Epithelial cell of prostate (primary cell): Measurements from ENCODE around the gene FBXW8.

Experiments
- DNase-seq: peaks from one replicate; pipeline ENCODE4 v3.0.0-alpha.2; 2011; ENCODE audit warnings: low read depth, low spot score
- H3K27ac ChIP-seq: fragments of 450-650 bp; 2 replicates; pipeline ENCODE4 v1.5.1; 2017; ENCODE audit warnings: mild to moderate bottlenecking

FBXW8 gene

GRCh38 chr12:117067016-117067415 is 156.3 kb downstream of the FBXW8 start:
- no peak for DNase-seq
- no peak overlapping the region for H3K27ac ChIP-seq

DNA sequence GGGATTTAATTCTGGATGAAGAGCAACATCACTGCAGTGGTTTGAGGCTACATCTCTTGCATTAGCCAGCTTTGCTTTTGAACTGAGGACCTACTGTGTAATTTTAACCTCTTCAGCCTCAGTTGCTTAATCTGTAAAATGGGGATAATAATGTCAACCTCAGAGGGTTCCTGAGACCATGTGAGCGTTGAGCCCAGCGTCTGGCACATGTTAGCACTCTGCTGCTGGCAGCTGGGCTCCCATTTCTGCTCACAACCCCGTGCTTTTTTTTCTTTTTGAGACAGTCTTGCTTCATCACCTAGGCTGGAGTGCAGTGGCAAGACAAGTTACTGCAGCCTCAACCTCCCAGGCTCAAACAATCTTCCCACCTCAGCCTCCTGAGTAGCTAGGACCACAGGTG is 156.9 kb downstream of the FBXW8 start:
- no peak overlapping the region for H3K27ac ChIP-seq
- DNase-seq, result no peak

DNA sequence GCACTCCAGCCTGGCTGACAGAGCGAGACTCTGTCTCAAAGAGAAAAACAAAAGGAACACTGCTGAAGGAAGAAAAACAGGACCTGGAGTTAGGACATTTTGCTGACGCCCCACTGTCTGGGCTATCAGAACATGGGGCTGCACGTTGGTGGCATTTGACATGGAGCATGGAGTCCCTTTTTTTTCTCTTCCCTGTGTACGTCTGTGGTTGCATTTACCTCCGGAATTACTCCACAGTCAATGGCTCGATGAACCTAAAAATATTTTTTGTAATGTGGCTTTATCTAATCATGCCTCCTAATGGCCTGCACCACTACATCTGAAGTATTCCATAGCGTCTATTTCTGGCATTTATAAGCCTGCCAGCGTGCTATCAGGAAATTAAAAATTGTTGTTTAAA is 157.7 kb downstream of the FBXW8 start:
- DNase-seq, result no peak
- H3K27ac ChIP-seq, result no peak overlapping the region

- no peak for DNase-seq
- H3K27ac ChIP-seq, result no peak overlapping the region
Measured at GRCh38 chr12:117069101-117069797, 158.5 kb downstream of the FBXW8 start.

GRCh38 chr12:117069926-117070900 is 159.5 kb downstream of the FBXW8 start:
- no peak overlapping the region for H3K27ac ChIP-seq
- no peak for DNase-seq

GRCh38 chr12:117071009-117071408 is 160.3 kb downstream of the FBXW8 start:
- no peak overlapping the region for H3K27ac ChIP-seq
- no peak for DNase-seq

DNA sequence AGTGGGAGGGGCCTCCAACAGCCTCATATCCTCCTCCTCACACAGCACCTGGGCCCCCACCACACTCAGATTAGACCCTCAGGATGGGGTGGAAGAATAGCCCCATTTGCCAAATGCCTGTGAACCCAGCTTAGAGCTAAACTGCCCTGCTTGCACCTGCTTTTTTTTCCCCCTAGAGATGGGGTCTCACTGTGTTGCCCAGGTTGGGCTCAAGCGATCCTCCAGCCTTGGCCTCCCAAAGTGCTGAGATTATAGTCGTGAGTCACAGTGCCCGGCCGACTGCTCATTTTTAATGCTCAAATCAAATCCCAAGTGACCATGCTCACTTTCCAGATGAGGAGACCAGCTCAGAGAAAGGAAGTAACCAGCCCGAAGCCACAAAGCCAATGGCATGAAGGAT is 161.4 kb downstream of the FBXW8 start:
- H3K27ac ChIP-seq, result no peak overlapping the region

GRCh38 chr12:117072736-117073490 is 162.2 kb downstream of the FBXW8 start:
- no peak overlapping the region for H3K27ac ChIP-seq
- DNase-seq, result no peak

More for the DNA sequence above, 161.4 kb downstream of the FBXW8 start:
- no peak for DNase-seq

DNA sequence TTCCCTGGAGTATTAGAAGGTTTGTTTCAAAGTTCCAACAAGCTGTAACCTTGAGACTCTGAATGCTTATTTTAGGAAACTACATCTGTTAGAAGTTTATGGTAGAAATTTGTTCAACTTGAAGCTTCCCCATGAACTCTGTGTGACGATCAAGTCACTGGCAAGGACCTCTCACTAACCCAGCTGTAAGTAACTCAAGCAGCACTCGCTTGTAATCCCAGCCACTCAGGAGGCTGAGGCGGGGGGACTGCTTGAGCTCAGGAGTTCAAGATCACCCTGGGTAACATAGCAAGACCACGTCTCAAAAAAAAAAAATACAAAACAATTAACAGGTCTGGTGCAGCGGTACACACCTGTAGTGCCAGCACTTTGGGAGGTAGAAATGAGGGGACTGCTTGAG is 162.9 kb downstream of the FBXW8 start:
- H3K27ac ChIP-seq, result no peak overlapping the region
- no peak for DNase-seq

- no peak for DNase-seq
- H3K27ac ChIP-seq, result no peak overlapping the region
Measured at GRCh38 chr12:117076410-117077372, 165.9 kb downstream of the FBXW8 start.

- H3K27ac ChIP-seq, result no peak overlapping the region
- DNase-seq, result no peak
Measured at GRCh38 chr12:117079487-117079886, 168.7 kb downstream of the FBXW8 start.

- no peak for DNase-seq
- no peak overlapping the region for H3K27ac ChIP-seq
Measured at GRCh38 chr12:117080661-117081144, 170.0 kb downstream of the FBXW8 start.
